SKM-1 treated with dmso at 0.1 percent for 144 hours (cell line): ENCODE data around the gene NR3C2.

Experiments used
- DNase-seq: peaks from one replicate; lab custom pipeline; 2025; ENCODE audit not compliant: unreplicated experiment; lab: John Stamatoyannopoulos, UW

NR3C2 gene

GRCh38 chr4:148435654-148436406, 6.4 kb downstream of the NR3C2 start:
- no peak for DNase-seq

- DNase-seq, result no peak
Observed at GRCh38 chr4:148434075-148434773, 8.0 kb downstream of the NR3C2 start.

DNA sequence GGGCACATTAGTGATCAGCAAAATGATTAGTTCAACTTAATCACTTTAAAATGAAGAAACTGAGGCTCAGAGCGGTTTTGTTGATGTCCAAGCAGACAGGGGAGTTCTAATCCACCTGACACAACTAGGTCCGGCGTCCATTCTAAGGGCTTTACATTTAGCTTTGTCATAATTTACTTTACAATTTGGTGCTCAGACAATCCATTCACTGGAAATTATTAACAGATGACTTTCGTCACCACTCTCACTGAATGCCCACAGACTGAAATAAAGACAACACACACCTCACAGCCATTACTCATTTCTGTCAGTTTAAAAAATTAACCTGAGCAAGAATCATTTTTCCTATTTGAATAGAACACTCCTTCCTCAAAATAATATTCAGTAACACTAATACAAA, 10.8 kb downstream of the NR3C2 start:
- DNase-seq, result no peak

DNA sequence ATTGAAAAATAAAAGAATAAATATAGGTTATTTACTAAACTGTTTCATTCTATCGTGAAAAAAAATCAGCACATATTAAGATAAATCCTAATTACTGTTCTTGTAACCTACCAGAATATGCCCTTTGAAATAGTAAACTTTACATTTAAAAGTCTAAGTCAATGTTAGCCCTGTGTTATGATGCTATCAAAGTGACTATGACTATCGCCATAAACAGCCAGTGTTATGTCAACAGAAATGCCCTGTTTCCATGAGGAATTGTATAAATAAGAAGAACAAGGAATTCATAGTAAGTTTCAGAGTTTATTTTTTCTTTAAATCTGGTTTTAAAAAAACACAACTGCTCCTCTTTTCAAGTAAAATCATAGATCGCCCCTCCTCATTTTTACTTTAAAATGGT, 11.4 kb downstream of the NR3C2 start:
- DNase-seq, result no peak

- DNase-seq, result no peak
Observed at GRCh38 chr4:148429206-148429605, 13.0 kb downstream of the NR3C2 start.

GRCh38 chr4:148426643-148427042, 15.6 kb downstream of the NR3C2 start:
- DNase-seq, result no peak

DNA sequence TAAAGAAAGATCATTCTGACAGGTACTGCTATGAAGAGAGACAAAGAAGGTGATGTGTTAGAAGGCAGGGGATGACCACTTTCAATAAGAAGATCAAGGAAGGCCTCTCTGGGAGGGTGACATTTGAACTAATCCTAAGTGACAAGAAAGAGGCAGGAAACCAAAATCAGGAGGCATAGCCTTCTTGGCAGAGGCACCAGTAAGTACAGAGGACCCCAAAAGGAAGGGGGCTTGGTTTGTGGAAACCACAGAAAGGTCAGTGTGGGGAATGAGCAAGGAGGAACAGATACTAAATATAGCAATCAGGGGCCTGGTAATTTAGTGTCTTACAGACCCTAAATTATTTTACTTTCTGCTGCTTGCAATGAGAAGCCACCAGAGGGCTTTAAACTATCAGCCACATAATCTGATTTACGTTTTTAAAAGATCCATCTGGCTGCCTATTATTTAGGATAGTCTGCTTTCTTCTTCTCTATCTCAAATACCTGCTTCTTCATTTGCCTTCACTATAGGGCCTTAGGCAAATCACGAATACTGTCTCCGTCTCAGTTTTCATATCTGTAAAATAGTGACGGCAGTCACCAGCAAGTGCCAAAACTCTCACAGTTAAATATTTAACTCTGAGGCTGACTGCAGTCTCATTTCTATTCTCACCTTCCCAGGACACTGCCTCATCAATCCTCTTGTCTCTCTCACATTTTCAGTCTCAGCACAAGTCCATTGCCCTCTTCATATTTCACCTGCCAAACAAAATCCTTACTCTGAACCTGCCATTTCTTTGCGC, 16.7 kb downstream of the NR3C2 start:
- DNase-seq, result no peak

DNA sequence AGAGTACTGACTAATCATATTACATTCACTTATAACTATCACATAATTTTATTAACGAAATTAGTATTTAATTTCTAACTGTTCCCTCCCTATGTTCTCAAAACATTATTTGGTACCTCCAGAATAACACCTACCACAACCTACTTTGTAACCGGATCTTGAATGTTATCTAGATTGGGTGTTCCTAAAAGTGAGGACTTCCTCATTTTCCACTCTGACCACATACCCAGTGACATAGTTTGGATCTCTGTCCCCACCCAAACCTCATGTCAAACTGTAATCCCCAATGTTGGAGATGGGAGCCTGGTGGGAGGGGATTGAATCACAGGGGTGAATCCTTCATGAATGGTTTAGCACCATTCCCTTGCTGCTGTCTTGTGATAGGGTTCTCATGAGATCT, 21.8 kb downstream of the NR3C2 start:
- peak; percentile 9 for DNase-seq

GRCh38 chr4:148415500-148415899, 26.7 kb downstream of the NR3C2 start:
- no peak for DNase-seq

DNA sequence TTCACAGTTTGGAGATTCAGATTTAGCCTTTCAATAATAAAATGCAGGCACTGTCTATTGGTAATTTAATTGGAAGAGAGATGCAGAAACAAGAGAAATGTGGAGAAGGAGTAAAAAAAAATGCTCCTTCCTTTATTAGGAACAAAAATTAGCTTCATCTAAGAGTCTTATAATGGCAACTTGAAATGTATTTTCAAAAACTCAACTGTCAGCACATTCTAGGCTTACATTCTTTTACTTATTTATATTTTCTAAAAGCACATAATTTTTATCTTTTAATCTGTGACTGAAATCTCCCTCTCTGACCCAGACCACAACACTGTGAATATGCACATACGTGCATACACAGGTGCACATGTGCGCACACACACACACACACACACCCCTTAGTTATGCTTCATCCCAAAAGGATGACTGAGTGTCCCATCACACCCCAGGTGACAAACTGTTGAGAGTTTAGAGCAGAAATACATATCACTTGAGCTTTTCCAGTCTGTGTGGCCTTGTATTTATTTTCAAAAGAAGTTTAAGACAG, 29.7 kb downstream of the NR3C2 start:
- no peak for DNase-seq

DNA sequence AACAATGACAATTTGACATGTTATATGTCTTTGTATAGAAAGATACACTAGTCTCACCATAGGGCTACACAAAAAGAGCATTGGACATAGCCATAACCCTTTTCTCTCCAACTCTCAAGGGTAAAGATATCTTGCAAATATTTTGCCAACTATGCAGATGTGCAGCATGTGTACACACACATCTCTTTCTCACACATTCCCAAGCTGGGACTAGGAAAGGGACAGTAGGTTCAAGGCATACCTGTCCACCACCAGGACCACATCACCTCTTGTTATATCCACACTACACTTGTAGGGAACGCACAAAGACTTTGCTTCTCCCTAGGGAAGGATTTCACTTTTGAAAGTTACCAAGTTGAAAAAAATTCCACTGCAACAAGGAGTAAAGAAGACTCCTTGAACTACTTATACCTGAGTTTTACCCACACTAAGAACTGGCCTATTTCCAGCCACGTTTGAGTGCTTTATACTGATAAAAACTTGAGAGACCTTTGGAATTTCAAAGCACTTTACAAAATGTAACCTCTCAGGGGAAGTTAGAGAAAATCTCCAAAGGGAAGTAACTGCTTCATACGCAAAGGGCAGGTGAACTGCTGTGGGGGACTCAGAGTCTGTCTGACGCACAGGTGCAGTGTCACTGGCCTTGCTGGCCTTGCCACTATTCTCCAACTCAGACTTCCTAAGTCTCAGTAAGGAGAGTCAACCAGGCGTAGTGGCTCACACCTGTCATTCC, 36.9 kb downstream of the NR3C2 start:
- DNase-seq, result no peak

DNA sequence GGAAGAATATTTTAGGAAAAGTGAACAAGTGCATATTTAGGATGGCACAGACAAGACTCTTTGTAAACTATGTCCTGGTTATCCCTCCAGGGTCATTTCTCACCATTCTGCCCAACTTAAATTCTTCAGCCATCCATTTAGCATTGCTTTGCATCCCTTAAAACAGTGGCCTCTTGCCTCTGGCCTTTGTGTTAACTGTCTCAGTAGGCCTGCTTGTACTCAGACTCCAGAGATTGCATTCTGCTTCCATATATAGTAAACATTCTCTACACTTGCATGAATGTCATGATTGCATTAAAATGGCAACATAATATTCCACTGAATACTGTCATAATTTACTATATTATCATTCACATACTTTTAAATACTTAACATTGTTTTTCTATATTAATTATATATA, 43.2 kb downstream of the NR3C2 start:
- DNase-seq, result no peak

DNA sequence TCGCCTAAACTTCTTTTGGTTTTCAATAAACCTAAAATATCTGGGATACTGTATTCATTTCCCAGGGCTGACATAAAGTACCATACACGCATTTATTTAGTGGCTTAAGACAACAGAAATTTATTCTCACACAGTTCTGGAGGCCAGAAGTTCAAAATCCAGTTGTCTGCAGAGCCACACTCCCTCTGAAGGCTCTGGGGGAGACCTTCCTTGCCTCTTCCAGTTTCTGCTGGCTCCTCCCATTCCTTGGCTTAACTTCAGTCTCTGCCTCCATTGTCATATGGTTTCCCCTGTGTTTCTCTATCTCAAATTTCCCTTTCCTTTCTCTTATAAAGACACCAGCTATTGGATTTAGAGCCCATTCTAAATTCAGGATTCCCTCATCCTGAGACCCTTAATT, 44.4 kb downstream of the NR3C2 start:
- no peak for DNase-seq

DNA sequence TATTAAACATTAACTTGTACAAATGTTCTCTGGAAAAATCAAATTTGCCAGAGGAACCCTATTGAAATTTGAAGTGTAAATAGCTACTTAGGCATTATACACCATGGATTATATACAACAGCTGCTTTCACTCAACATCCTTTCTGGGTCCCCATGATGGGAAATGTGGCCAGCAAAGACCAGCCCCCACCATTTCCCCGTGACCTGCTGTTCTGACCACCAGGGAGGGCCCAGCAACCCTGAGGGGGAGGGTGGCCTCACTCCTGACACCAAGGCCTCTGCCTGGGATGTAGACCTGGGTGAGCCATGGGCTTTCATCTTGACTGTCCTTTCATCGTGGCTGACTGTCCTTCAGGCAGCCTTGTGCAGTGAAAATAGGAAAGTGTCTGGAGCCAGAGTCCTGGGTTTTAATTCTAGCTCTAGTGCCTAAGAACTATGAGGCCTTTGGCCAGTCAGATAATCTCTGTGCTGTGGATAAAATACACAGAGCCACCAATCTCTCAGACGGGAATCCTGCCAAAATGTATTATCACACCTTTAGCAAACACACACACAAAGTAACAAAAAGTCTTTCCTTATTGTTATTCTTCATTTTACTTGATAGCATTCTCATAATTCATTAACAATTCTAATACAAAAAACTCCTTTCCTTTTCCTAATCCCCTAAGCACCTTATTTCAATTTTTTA, 45.1 kb downstream of the NR3C2 start:
- no peak for DNase-seq

- DNase-seq, result no peak
Observed at GRCh38 chr4:148395771-148396170, 46.4 kb downstream of the NR3C2 start.

DNA sequence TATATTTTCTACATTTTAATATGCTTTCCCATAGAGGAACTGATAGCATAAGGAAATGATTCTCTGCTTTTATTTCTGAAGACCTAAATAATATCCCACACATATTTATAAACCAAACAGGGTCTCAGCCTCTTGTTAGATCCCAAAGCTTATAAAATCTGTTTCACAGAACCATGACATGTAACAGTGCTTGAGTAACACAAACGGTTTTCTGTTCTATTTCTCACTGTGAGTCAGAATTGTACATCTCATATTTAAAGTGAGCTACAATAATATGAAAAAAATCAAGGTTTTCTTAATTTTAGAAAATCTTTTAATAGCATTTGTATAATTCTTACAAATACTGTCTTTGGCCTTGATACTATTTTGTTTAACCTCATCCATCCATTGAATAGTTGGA, 51.2 kb downstream of the NR3C2 start:
- no peak for DNase-seq

DNA sequence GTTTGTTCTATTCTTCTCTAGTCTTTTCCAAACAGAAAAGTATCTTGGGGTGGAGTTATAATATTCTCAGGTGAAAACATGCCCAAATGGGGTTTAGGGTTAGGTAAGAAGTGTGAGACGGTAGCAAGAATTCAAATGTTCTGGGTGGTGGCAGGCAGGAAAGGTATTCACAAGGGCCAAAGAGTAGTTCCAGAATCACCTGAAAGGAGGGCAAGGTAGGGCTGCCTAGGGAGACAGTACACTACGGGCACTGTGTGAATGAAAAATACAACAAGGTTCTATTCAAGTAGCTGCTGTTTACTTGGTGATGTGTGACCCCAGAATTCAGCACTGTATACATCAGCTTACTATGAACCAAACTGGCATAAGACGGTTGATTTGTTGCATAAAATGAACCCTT, 51.9 kb downstream of the NR3C2 start:
- no peak for DNase-seq

DNA sequence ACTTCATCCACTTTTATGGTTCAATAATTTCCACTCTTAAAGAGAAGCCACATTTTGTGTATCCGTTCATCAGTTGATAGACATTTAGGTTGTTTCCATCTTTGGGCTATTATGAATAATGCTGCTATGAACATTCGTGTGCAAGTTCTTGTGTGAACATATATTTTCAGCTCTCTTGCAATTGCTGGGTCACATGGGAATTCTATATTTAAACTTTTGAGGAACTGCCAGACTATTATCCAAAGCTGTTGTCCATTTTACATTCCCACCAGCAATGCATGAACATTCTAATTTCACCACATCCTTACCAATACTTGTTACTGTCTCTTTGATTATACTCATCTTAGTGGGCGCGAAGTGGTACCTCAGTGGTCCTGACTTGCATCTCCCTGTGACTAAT, 61.9 kb downstream of the NR3C2 start:
- DNase-seq, result no peak

- no peak for DNase-seq
Observed at GRCh38 chr4:148376151-148376550, 66.1 kb downstream of the NR3C2 start.

DNA sequence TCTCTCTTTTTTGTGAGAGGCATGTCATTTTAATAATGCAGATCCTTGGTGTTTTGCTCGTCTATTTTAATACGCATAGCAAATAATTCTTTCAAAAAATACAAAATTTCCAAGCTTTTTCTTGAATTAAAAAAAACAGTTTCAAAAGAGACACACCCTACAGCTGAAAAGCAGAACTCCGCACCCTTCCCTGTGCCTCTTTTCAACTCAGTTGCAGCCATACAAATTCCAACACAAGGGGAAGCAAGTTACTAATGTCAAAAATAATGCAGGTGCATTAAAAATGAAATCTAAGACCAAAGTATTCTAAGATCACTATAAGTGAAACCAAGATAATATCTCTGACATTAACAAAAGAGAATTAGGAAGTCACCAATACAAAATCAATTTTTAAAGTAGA, 66.6 kb downstream of the NR3C2 start:
- DNase-seq, result no peak
